ENCODE data around the gene HAND1.

The HAND1 gene

DNA sequence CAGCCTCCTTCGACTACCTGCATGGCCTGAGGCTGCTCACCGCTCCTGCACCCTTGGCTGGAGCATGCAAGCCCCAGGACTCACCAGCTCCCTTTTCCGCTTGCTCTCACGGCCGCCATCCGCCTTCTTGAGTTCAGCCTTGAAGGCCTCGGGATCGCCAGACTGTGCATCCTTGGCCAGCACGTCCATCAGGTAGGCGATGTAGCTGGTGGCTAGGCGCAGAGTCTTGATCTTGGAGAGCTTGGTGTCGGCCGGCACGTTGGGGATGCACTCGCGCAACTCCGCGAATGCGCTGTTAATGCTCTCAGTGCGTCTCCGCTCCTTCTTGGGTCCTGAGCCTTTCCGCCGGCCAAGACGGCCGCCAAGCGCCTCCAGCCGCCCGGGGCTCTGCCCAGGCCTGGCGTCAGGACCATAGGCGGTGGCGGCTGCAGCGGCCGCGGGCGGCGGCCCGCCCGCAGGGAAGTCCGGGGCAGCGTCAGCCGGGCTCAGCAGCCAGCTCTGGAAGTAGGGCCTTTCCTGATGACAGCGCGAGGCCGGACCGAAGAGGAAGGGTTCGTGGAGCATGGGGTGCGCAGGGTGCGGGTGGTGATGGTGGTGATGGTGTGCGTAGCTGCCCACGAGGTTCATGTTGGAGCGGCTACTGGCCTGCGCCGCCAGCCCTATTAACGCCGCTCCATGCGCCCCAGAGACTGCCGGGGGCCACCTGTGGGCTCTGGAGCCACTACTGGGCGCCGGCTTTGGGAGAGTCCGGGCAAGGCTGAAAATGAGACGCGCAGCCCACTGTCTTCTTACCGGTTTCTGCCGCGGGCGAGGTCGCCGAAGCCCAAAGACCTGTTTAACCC is 424 bp downstream of the HAND1 start:
- DNase-seq: no peak

DNA sequence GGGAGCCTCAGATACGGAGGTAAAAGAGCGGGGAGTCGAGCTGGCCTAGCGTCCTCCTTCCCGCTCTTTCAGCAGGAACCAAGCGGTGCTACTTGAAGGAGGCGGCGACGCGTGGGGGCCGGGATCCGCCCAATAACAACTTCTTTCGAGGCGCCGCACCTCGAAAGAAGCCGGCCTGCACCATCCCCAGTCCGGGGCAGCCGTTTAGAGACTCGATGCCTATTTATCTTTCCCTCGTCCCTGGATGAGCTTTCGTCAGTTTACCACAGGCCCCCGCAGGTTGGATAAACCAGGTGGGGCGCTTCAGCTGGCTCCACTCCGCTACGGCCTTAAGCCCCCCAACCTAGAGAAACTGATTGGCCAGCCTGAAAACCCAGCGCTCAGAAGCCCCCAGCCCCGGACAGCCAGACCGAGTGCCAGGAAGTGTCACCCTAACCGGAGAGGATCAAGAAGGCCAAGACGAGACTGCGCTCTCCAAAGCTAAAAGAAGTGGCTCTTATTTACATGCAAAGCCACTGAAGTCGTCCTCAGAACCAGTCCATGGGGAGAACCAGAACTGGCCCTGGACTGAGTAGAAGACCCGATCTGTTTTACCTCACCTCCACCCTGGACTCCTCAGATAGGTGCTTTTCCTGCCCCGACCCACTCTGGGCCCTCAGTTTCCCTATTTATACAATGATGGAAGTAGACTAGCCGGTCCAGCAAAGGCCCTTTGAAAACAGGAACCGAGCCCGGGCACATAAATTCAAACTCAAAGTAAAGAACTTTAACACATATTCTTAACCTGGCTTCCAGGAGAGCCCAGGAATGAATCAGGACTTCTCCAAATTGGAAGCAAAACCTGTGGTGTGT is 1.4 kb downstream of the HAND1 start:
- DNase-seq: no peak

DNA sequence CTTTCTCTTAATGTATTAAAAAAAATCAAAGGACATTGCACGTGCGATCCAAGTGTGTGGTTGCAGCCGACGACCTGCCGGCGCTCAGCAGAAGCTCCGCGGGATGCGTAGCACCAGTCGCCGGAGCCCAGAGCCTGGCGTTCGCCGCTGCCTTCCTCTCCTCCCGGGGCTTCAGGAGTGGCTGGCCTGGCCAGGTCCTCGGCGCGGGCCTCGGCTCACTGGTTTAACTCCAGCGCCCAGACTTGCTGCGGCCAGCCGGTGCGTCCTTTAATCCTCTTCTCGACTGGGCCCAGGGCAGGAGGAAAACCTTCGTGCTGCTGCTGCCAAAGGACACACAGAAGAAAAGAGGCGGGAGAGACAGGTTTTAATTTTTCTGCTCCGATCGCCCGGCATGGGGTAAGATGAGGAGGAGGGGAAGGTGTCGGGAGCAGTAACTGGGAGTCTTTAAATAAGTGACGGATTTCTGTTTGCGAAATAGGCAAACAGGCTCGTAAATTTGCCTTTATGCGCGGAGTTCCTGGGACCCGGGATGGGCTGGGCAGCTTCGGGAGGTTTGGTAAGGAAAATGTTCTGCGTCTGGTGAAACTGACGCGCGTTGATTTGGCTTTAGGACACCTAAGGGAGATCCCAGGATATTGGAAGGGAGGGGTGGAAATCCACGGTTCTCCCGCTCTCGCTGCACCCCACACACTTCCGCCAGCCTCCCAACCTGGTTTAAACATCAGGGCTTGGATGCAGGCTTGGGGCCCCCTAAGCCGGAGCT is 2.3 kb downstream of the HAND1 start:
- no peak for DNase-seq

DNA sequence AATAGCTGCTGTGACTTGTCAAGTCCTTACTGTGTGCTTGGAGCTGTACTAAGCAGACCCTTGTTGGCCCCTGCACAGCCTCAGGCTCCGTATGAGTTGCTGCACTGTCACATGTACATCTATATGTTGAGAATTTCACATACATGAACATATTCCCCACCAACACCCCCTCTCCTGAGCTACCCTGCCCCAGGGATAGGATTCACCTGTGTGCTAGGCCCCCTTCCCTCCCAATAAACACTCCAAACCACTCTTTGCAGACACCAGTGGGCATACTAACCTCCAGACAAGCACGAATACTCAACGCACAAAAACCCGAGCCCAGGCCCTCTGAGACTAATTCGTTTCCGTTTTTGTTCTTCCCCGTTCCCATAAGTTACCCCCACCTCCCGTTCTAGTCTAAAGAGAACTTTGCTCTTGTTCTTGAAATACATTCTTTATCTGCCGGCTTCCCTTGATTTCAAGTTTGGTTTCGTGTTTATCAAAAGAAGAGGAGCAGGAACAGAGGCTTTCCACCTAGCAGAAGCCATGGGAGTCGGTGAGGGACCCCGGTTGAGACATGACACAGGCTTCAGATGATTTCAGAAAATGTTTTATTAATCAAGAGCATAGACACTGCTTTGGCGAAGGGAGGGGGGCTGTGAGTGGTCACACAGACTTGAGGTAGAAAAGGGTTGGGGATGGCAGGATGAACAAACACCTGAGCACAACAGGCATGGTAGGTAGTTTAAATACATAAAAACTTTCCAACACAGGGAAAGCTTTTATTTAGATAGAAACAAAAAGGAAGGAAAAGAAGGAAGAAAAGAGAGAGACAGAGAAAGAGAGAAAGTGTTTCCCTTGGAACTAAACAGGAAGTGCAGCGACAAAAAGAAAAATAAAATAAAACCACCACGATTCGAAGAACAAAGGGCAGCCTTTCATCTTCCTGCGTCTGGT is 3.4 kb downstream of the HAND1 start:
- no peak for DNase-seq

DNA sequence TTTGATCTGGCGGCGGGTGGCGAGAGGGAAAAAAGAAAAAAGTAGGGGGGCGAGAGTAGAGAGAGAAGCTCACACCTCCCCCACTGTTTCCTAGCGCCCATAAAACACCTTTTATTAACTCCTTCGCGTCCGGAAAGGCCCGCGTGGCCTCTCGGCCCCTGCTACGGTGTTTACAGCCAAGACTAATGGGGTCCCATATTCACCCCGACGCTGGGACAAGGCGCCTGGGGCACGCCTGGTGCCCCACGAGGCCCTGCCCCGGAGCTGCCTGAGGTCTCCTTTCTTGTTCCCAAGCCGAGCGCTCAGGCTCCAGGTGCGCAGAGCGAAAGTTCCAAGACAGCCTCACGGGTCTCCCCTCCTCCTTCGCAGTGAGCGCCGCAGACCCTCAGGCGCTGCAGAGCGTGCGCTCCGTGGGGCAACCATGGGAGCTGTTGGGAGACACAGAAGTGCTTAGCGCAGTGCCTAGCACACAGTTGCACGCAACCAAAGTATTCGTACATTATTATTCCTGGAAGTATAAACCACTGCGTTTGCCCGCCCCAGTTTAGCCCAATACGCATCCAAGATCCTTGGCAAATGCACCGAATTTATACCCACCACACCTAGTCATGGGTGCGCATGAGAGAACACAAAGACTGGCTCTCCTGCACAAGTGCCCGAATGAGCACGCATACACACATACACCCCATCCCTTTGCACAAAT is 4.3 kb downstream of the HAND1 start:
- no peak for DNase-seq

DNA sequence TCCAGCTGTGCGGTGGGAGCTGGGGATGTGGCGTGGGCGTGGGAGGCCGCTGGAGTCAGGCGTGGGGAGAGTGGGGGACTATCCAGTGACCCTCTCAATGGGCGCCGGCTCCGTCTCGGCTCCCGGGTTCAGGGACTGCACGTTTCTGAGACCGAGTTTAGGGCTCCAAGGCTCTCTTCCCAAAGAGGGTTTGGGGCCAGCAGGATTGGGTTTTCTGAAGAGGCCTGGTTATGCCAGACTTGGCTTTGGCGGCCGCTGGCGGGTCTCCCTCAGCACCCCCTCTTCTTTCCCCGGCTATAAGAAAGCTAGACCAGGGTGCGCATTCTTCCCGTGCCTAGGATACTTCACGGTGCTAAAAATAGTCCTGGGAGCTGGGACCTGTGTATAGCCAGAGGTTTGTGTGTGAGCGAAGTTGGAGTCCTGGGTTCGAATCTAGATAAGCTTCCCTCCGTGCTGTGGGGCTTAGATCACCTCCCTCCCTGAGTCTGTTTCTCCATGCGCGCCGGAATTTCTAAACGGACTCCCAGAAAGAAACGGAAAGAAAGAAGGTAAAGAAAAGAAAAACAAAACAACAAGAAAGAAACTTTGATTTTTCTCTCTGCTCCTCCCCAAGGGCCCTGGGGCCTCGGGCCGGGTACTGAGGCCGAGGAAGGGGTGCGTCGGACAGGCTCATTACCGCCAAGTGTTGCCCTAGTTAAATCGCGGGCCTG is 5.0 kb downstream of the HAND1 start:
- DNase-seq: no peak

DNA sequence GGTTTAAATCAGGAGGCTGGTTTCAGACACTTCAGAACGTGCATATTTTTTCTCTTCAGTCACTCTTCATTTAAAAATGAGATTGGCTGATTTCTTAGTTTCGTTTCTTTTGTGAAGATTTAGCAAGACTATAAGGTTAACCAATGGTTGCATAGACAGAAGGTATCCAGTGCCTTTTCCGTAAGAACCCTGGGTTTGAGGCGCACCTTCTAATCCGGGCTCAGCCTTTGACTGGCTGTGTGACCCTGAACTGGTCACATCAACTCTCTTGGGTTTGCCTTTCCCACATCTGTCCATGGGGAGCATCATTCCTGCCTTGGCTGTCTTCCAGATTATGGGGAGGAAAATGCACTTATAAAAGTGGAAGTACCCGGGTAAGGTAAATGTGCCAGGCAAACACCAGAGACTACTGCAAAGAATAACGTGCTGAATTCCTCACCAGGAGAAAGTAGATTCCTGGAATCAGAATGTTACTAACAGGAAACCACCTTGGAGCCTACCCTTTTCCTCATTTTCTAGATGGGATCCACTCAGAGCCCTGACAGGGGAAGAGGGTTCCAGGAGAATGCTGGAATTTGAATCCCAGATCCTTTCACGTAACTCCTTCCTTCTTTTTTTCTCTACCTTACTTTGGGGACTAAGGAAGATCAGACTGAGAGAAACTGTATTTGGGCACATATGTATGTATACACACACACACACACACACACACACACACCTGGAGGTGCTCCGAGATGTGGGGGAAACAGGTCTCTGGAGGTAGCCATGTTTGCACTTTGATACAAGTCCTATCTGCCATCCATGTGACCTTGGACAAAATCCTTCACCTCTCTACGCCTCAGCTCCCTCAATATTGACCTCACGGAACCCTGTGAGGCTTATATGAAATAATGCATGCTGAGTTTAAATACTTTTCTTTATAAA is 6.8 kb downstream of the HAND1 start:
- DNase-seq: no peak

DNA sequence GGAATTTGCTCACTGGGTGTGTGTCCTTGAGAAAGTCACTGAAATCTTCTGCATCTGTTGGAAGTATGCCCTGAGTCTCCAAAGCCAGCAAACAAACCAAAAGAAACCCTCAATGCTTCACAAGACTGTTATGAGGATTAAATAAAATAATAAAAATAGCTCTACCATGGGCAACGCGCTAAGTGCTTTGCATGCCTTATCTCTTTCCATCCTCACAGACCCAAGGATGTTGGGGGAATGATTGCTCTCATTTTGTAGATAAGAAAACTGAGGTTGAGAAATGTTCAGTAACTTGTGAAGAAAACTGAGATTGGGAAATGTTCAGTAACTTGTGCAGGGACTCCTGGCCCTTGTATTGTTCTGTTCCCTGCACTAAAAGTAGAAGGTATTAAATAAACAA is 7.9 kb downstream of the HAND1 start:
- no peak for DNase-seq

DNA sequence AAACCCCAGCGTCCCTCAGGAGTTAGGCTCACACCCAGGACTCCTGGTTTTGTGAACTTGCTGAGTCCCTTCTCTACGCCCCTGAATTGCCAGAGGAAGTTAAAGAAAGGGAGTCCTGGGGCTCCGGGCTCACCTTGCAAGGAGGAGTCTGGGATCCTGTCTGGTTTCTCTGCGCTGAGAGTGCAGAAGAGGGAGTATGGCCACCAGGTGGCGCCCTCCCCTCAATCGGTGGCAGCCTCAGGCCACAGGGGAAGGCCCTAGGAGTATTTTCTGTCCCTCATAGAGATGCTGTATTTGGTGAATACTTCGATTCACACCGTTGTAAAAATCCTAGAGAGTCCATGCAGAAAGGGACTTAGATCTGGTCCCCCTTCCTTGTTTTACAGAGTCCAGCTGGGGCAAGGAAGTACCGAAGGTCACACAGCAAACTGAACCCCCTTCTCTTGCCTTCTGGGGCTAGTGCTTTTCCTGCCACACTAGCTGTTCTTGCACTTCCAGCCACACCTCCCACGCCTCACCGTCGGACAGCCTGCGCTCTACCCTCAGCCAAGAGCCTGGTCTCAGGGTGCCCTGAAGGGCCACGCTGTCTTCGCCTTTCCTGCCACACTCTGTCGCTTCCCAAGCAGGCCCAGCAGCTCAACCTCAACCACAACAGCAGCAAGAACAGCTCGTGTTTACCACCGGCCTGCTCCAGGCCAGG is 10.2 kb downstream of the HAND1 start:
- DNase-seq: peak; percentile 77

DNA sequence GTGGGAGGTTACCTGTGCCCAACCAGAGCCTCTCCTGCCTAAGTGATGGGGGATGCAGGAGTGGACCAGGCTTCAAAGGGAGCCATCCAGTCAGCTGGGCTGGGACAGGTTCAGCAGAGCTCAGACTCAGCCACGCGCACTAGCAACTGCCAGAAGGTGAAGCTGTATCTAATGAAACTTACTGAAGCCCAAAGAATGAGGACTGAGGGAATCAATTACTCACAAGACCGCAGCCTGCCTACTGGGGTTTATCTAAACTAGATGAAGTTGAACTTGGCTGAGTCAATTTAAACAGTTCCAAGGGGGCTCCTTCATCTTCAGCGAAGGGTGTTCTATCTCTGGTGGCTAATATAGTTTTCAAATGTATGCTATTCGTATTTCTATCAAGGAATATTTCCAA is 11.4 kb downstream of the HAND1 start:
- no peak for DNase-seq

DNA sequence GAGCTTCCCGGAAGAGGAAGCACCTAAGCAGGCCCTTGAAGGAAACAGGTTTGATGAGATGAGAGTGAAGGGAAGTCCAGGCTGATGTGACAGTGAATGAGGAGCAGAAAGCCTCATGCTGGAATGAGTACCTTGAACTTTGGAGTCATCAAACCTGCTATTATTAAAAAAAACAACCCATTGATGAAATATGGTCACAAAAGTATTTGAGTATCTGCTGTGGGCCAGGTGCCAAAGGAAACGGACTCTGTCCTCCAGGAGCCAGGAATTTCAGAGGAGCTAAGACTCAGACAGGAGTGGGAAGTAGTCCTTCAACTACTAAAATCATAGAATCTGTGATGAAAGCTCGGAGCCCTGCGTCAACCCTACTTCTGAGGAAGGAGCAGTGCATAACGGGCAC is 11.9 kb downstream of the HAND1 start:
- DNase-seq: no peak

DNA sequence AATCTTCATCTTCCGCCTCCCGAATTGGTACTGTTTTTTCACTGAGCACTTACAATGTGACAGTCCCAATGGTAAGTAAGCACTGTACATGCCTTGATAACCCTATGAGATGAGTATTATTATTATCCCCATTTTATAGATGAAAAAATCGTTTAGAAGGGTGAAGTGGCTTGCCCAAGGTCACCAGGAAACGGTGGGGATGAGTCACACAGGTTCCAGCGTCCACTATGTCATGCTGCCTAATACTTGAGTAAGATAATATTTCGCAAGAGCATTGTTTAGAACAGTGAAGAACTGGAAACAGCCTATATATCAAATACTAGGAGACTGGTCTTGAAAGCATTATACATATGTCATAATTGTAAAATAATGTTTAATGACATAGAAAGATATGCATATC is 12.9 kb downstream of the HAND1 start:
- no peak for DNase-seq

DNA sequence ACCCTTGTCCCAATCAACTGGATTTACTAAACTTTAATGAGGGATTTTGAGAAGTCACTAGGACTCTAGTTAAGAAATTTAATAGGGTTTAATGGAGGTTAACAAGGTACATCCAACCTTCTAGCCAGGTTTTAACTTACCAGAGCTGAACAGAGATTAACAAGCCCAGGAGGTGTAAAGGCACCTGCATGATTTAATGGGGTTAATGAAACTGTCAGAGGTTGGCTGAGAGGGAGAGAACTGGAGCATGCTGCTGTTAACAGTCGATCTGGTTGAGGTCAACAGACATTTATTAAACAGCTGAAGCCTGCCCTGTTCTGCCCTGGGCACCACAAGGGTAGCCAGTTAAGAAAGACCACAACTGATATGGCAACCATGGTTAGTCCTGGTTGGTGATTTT is 13.6 kb downstream of the HAND1 start:
- DNase-seq: no peak

DNA sequence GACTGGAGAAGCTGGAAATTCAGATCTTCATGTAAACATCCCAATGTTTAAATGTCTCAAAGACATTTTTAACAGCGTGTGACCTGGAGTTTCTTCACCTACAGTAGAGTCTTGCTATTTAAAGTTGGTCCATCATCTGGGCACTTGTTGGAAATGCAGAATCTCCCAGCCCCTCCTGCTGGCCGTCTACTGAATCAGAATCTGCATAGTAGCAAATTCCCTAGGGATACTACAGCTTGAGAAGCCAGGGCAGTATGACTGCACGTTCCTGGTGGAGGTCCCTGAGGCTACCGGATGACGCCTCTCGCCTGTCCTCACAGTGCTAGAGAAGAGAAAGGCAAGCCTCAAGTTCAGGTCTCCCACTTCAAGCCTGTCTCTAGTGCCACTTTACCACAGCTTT is 16.5 kb downstream of the HAND1 start:
- DNase-seq: no peak

DNA sequence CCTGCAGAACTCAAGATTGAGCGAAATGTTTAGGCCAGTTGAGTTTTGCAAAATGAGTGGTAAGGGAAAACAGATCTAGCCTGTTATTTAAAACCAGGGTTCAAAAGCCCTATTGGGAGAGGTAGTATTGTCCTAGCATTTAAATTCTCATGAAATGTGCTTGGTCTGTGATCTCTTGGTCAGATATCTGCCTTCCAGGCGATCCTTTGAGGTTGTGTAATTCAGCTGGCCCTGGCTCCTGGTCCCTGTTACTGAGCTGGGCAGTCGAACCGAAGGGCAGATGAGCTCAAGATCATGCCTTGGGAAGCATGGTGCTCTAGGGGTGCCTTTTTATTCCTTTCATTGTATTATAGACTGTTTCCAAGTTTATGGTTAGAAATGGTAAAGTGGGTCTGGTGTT is 17.9 kb downstream of the HAND1 start:
- no peak for DNase-seq

DNA sequence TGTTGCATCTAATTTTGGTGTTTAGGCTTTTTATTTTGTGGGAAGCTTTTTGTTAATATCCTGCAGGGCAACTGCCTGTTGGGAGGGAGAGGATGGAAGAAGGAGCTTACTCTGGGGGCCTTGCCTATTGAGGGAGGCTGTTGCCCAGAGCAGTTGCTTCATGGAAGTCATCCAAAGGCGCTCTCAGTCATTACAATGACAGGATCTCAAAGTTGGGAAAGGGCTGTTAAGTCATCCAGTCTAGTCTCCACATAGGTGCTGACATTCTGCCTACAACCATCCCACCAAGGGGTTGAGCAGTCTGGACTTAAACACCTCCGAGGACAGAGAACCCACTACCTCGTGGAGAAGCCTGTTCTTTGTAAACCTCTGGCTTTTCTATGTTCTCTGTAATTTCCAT is 19.0 kb downstream of the HAND1 start:
- no peak for DNase-seq

DNA sequence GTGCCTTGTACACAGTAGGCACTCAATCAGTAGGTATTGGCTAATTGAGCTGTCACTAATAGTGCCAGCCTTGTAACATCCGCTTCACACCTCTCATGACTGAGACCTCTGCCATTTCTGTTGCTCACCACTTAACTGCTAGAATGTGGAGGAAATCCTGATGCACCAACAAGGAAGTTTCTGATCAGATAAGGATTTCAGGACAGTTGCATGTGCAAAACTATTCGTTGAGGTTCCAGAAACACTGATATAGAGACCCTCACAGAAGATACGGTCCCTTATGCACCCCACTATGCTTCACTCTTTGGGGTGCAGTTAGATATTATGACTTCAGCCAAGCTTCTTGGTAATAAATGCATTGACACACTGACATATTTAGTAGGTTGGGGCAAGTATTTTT is 21.5 kb downstream of the HAND1 start:
- no peak for DNase-seq

DNA sequence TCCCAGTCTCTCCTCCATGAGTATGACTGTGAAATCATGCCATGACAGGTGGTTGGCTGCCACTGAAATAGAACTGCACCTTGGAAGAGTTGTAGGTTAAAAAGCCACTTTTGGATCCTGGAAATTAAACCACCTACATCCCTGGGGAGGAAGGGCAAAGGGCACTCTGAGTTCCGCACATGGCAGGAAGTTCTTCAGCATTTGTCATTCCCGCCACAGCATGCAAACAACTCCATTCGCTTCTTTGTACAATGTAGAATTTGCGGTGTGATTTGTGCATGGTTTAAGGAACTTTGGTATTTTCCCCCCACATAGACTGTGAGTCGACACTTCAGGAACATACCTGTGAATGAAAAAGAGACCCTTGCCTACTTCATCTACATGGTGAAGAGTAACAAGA is 22.4 kb downstream of the HAND1 start:
- no peak for DNase-seq

DNA sequence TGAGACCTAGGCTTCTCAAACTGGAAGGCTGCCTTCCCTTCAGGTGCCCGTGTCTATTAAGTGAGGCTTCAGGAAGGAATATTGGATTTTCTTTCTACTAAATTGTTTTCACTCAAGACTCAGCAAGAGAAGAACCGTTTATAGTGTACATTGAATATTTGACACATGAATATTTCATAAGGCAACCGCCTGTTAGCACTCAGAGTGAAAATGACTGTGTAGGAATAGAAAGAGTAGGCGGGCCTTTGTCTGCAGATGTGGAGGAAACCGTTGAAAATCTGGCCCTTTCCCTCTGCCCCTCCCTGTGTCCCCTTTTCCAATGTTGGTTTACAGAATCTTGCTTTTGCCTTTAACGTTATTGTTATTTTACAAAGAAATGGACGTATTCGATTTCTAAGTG is 26.1 kb downstream of the HAND1 start:
- DNase-seq: no peak

All from activated CD4-positive, alpha-beta T cell treated with anti-CD3 and anti-CD28 coated beads, Interleukin-2, amount 50 U/mL, for 16 hours (primary cell).